H7 (cell line): ENCODE measurements around the gene ERO1B. TPM values are rescaled to one million over a fixed set of nuclear protein-coding genes. Genes with fewer than 3 reads are reported as not detected.
A peak's percentile ranks its signal among the peaks of the same experiment; 100 is the strongest.
"Not testable (repeated sequence)": the region's sequence is repeated elsewhere in the genome, so short reads cannot be mapped to it uniquely, and the experiment has no call there.

Source experiments
- DNase-seq: peaks from one replicate; pipeline ENCODE4 v3.0.0; 2012
- H3K27me3 ChIP-seq: 2 replicates; pipeline ENCODE4 v1.6.0; 2011; ENCODE audit warnings: mild to moderate bottlenecking, low read length; ENCODE audit not compliant: control insufficient read depth, insufficient read depth
- H3K36me3 ChIP-seq: replicated peaks from 2 replicates; pipeline ENCODE4 v1.5.1; 2011; ENCODE audit warnings: low read length; ENCODE audit not compliant: control insufficient read depth, insufficient read depth
- H3K4me3 ChIP-seq: 2 replicates; pipeline ENCODE4 v1.5.1; 2011; ENCODE audit warnings: low read depth, mild to moderate bottlenecking, control low read depth, low read length, moderate library complexity; ENCODE audit not compliant: insufficient read depth
- total RNA-seq: library from RNA; depleted of rRNA; stranded (reverse); fragments of >200 nt; shearing (Covaris generic); gene quantifications from 2 replicates; pipeline ENCODE4 v1.2.3, GENCODE V29; 2014

ERO1B gene
- total RNA-seq, 1 experiment from 2014 or later, result 3.6 TPM

- peak; percentile 35 for DNase-seq
- no peaks in the 10 kb centered on the region for H3K27me3 ChIP-seq
- no peak overlapping the region for H3K4me3 ChIP-seq
- no peaks in the 10 kb centered on the region for H3K36me3 ChIP-seq
Observed at GRCh38 chr1:236206548-236206947, 75.2 kb downstream of the ERO1B start.

GRCh38 chr1:236204656-236205055, 77.1 kb downstream of the ERO1B start:
- no peak for DNase-seq
- no peaks in the 10 kb centered on the region for H3K27me3 ChIP-seq
- no peaks in the 10 kb centered on the region for H3K36me3 ChIP-seq
- H3K4me3 ChIP-seq, result no peak overlapping the region

- Histone ChIP-seq H3K27me3 (no peaks in the 10 kb centered on the region), H3K4me3 (no peak overlapping the region), H3K36me3 (no peaks in the 10 kb centered on the region)
- no peak for DNase-seq
Observed at GRCh38 chr1:236204039-236204438, 77.7 kb downstream of the ERO1B start.

- H3K4me3 ChIP-seq, result no peak overlapping the region
- DNase-seq, result no peak
- H3K36me3 ChIP-seq, result no peaks in the 10 kb centered on the region
- no peaks in the 10 kb centered on the region for H3K27me3 ChIP-seq
Observed at GRCh38 chr1:236201786-236202185, 80.0 kb downstream of the ERO1B start.

- Histone ChIP-seq H3K27me3 (no peaks in the 10 kb centered on the region), H3K4me3 (no peak overlapping the region), H3K36me3 (no peaks in the 10 kb centered on the region)
- no peak for DNase-seq
Observed at GRCh38 chr1:236200925-236201324, 80.8 kb downstream of the ERO1B start.

GRCh38 chr1:236193184-236193583, 88.6 kb downstream of the ERO1B start:
- no peaks in the 10 kb centered on the region for H3K36me3 ChIP-seq
- no peak for DNase-seq

GRCh38 chr1:236188084-236188483, 93.7 kb downstream of the ERO1B start:
- DNase-seq, H3K27me3 ChIP-seq, H3K36me3 ChIP-seq, H3K4me3 ChIP-seq: not testable (repeated sequence)

More at GRCh38 chr1:236193184-236193583, 88.6 kb downstream of the ERO1B start:
- Histone ChIP-seq H3K4me3 (no peak overlapping the region), H3K27me3 (no peaks in the 10 kb centered on the region)

- DNase-seq, H3K36me3 ChIP-seq, H3K4me3 ChIP-seq, H3K27me3 ChIP-seq: not testable (repeated sequence)
Observed at GRCh38 chr1:236186471-236186870, 95.3 kb downstream of the ERO1B start.

GRCh38 chr1:236185687-236186086, 96.1 kb downstream of the ERO1B start:
- DNase-seq, result no peak
- Histone ChIP-seq H3K4me3 (no peak overlapping the region), H3K36me3 (no peaks in the 10 kb centered on the region), H3K27me3 (no peaks in the 10 kb centered on the region)

- no peaks in the 10 kb centered on the region for H3K27me3 ChIP-seq
- DNase-seq, result no peak
- H3K4me3 ChIP-seq, result no peak overlapping the region
- H3K36me3 ChIP-seq, result no peaks in the 10 kb centered on the region
Observed at GRCh38 chr1:236181059-236181458, 100.7 kb downstream of the ERO1B start.

GRCh38 chr1:236179634-236180033, 102.1 kb downstream of the ERO1B start:
- H3K4me3 ChIP-seq, result no peak overlapping the region
- H3K27me3 ChIP-seq, result no peaks in the 10 kb centered on the region
- DNase-seq, result no peak
- H3K36me3 ChIP-seq, result no peaks in the 10 kb centered on the region

- no peaks in the 10 kb centered on the region for H3K36me3 ChIP-seq
- H3K4me3 ChIP-seq, result no peak overlapping the region
- H3K27me3 ChIP-seq, result no peaks in the 10 kb centered on the region
- no peak for DNase-seq
Observed at GRCh38 chr1:236176337-236177336, 105.1 kb downstream of the ERO1B start.

- no peak overlapping the region for H3K4me3 ChIP-seq
- no peaks in the 10 kb centered on the region for H3K36me3 ChIP-seq
- no peaks in the 10 kb centered on the region for H3K27me3 ChIP-seq
- DNase-seq, result no peak
Observed at GRCh38 chr1:236175642-236176336, 106.0 kb downstream of the ERO1B start.

GRCh38 chr1:236173174-236173767, 108.5 kb downstream of the ERO1B start:
- peak; percentile 53 for DNase-seq
- Histone ChIP-seq H3K36me3 (no peaks in the 10 kb centered on the region), H3K4me3 (no peak overlapping the region), H3K27me3 (no peaks in the 10 kb centered on the region)
